ENCODE measurements around the gene LAMTOR2.
A peak's percentile ranks its signal among the peaks of the same experiment; 100 is the strongest.

LAMTOR2 gene

DNA sequence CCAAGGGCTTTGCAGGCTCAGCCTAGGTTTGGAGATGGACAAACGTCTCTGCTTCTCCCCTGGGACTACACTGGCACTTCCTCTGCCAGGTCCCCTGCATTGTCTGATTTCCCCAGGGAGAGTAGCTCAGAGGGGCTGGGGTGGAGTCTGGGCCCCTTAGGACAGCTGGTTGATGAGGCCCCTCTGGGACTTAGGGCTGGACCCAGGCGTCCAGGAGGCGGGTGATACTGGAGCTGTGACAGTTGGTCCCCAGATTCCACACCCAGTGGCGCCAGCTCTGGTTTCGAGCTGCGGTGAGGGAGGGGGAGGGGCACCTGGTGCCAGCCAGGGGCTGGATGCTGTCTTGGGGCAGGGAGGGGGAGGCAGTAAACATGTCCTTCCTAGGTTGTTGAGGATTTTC is 35.1 kb downstream of the LAMTOR2 start:
- Histone ChIP-seq H3K9ac (no peak overlapping the region; the same call in 1 of the 2 replicates), H3K36me3 (ENCODE audit: insufficient read depth) (no peaks in the 10 kb centered on the region), H2AFZ (ENCODE audit: low read depth) (peak overlapping the region; percentile 41; the same call in 1 of the 2 replicates), H3K4me3 (IDR thresholded peaks at IDR 0.05; ENCODE audit: insufficient read depth, low read depth, low read length) (no peak overlapping the region), H3K27me3 (ENCODE audit: insufficient read depth, low read depth) (peaks cover under 1% of the 10 kb centered on the region; the same call in 1 of the 2 replicates), H3K4me1 (ENCODE audit: low read depth, poor library complexity, severe bottlenecking) (peaks cover 37% of the 10 kb centered on the region), H3K27ac (no peak overlapping the region), H3K79me2 (ENCODE audit: insufficient read depth, low read depth) (no peaks in the 10 kb centered on the region), H3K4me2 (peak overlapping the region; percentile 21; the same call in 1 of the 2 replicates), H4K20me1 (ENCODE audit: insufficient read depth) (no peaks in the 10 kb centered on the region)
- TF ChIP-seq, protein P1, sequence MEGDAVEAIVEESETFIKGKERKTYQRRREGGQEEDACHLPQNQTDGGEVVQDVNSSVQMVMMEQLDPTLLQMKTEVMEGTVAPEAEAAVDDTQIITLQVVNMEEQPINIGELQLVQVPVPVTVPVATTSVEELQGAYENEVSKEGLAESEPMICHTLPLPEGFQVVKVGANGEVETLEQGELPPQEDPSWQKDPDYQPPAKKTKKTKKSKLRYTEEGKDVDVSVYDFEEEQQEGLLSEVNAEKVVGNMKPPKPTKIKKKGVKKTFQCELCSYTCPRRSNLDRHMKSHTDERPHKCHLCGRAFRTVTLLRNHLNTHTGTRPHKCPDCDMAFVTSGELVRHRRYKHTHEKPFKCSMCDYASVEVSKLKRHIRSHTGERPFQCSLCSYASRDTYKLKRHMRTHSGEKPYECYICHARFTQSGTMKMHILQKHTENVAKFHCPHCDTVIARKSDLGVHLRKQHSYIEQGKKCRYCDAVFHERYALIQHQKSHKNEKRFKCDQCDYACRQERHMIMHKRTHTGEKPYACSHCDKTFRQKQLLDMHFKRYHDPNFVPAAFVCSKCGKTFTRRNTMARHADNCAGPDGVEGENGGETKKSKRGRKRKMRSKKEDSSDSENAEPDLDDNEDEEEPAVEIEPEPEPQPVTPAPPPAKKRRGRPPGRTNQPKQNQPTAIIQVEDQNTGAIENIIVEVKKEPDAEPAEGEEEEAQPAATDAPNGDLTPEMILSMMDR (conservative IDR thresholded peaks at IDR 0.05; ENCODE audit: low read depth, low read length), result no peak

DNA sequence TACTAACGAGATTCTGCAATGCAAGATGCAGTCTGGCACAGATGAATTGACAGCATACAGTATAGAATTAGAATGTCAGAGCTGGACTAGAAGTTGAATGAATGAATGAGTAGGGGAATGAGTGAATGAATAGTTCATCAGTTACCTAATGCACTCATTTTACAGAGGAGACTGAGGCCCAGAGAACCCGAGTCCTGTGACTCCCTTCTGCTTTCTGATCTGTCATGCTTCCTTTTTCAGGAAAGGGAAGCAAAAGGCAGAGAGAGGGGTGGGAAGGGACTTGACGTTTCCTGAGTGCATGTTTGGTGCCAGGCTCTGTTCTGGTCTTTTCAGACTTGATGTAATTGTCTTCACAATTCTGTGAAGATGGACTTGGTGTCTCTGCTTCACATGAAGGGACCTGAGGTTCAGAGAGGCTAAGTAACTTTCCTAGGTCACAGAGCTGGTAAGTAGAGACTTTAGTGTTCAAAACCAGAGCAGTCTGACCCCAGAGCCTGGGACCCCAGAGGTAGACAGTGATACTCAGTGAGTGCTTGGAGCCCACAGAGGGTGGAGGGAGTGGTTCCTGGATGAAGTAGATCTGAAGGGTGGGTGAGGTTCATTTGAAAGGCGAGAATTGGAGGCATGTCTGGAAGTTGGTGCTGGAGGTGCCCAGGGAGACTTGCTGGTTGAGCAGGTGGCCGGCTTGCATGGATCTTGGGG is 35.7 kb downstream of the LAMTOR2 start:
- Histone ChIP-seq H3K79me2 (ENCODE audit: insufficient read depth, low read depth) (no peaks in the 10 kb centered on the region), H3K4me3 (IDR thresholded peaks at IDR 0.05; ENCODE audit: insufficient read depth, low read depth, low read length) (no peak overlapping the region), H3K4me1 (ENCODE audit: low read depth, poor library complexity, severe bottlenecking) (peaks cover 43% of the 10 kb centered on the region), H2AFZ (ENCODE audit: low read depth) (peak overlapping the region; percentile 41; the same call in 1 of the 2 replicates), H3K4me2 (peak overlapping the region; percentile 21; the same call in 1 of the 2 replicates), H3K9ac (no peak overlapping the region), H3K27ac (peak overlapping the region; percentile 5; the same call in 1 of the 2 replicates), H3K36me3 (ENCODE audit: insufficient read depth) (no peaks in the 10 kb centered on the region), H4K20me1 (ENCODE audit: insufficient read depth) (no peaks in the 10 kb centered on the region), H3K27me3 (ENCODE audit: insufficient read depth, low read depth) (no peaks in the 10 kb centered on the region)
- TF ChIP-seq, protein P1 (conservative IDR thresholded peaks at IDR 0.05; ENCODE audit: low read depth, low read length), result no peak

GRCh38 chr1:156090840-156091188 is 36.2 kb downstream of the LAMTOR2 start:
- no peaks in the 10 kb centered on the region for H3K27me3 ChIP-seq (ENCODE audit: insufficient read depth, low read depth)
- no peaks in the 10 kb centered on the region for H3K36me3 ChIP-seq (ENCODE audit: insufficient read depth)
- H3K9ac ChIP-seq, result no peak overlapping the region
- H3K79me2 ChIP-seq (ENCODE audit: insufficient read depth, low read depth), result no peaks in the 10 kb centered on the region
- no peaks in the 10 kb centered on the region for H4K20me1 ChIP-seq (ENCODE audit: insufficient read depth)
- H3K4me1 ChIP-seq (ENCODE audit: low read depth, poor library complexity, severe bottlenecking), result peaks cover 48% of the 10 kb centered on the region
- H2AFZ ChIP-seq (ENCODE audit: low read depth), result peak overlapping the region; percentile 35; the same call in 1 of the 2 replicates
- H3K4me2 ChIP-seq, result peak overlapping the region; percentile 1; the same call in 1 of the 2 replicates
- H3K4me3 ChIP-seq (IDR thresholded peaks at IDR 0.05; ENCODE audit: insufficient read depth, low read depth, low read length), result no peak overlapping the region
- TF ChIP-seq, protein P1 (conservative IDR thresholded peaks at IDR 0.05; ENCODE audit: low read depth, low read length), result peak; percentile 100
- H3K27ac ChIP-seq, result no peak overlapping the region

DNA sequence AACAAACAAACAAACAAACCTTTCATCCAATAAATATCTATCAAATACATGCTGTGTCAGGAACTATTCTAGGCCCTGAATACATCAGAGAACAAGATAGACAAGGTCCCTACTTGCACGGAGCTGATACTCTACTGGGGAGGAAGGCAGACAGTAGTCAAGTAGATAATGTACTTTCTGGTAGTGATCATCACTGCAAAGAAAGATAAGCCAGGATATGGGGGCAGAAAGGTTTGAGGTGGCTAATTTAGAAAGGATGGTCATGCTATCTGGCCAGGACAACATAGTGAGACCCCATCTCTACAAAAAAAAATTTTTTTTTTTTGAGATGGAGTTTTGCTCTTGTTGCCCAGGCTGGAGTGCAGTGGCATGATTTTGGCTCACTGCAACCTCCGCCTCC is 37.0 kb downstream of the LAMTOR2 start:
- Histone ChIP-seq H3K9ac (no peak overlapping the region), H3K27ac (no peak overlapping the region), H3K36me3 (ENCODE audit: insufficient read depth) (no peaks in the 10 kb centered on the region), H2AFZ (ENCODE audit: low read depth) (no peak overlapping the region), H3K4me1 (ENCODE audit: low read depth, poor library complexity, severe bottlenecking) (peaks cover 48% of the 10 kb centered on the region), H3K79me2 (ENCODE audit: insufficient read depth, low read depth) (no peaks in the 10 kb centered on the region), H3K4me3 (IDR thresholded peaks at IDR 0.05; ENCODE audit: insufficient read depth, low read depth, low read length) (no peak overlapping the region), H4K20me1 (ENCODE audit: insufficient read depth) (no peaks in the 10 kb centered on the region), H3K4me2 (no peak overlapping the region), H3K27me3 (ENCODE audit: insufficient read depth, low read depth) (no peaks in the 10 kb centered on the region)
- TF ChIP-seq, protein P1 (conservative IDR thresholded peaks at IDR 0.05; ENCODE audit: low read depth, low read length), result no peak
